Astrocyte (in vitro differentiated cells and primary cell): ENCODE measurements around the gene ZDHHC11. TPM values are rescaled to one million over a fixed set of nuclear protein-coding genes. Genes with fewer than 3 reads are reported as not detected.
"Not testable (repeated sequence)": the region's sequence is repeated elsewhere in the genome, so short reads cannot be mapped to it uniquely, and the experiment has no call there.

Source experiments
- DNase-seq: peaks from one replicate; pipeline ENCODE4 v3.0.0-alpha.2; 2010; ENCODE audit warnings: low read depth
- FAIRE-seq: peaks from 2 replicates; lab custom pipeline; 2011; peaks lifted over from hg19 to GRCh38; lab: Jason Lieb, UNC
- H2AFZ ChIP-seq: 2 replicates; pipeline ENCODE4 v1.6.0; 2012; ENCODE audit warnings: low read depth, low read length, inconsistent platforms
- H3K27ac ChIP-seq: 2 replicates; pipeline ENCODE4 v1.5.1; 2011; ENCODE audit warnings: low read depth, low read length, inconsistent platforms
- H3K27me3 ChIP-seq: 2 replicates; pipeline ENCODE4 v1.6.0; 2011; ENCODE audit warnings: low read length, inconsistent platforms; ENCODE audit not compliant: insufficient read depth
- H3K36me3 ChIP-seq: 2 replicates; pipeline ENCODE4 v1.5.1; 2011; ENCODE audit warnings: low read length, inconsistent platforms; ENCODE audit not compliant: insufficient read depth
- H3K4me1 ChIP-seq: 2 replicates; pipeline ENCODE4 v1.5.1; 2011; ENCODE audit warnings: low read length, inconsistent platforms; ENCODE audit not compliant: insufficient read depth
- H3K4me2 ChIP-seq: 2 replicates; pipeline ENCODE4 v1.6.0; 2012; ENCODE audit warnings: low read length, inconsistent platforms
- H3K4me3 ChIP-seq: 2 replicates; pipeline ENCODE4 v1.5.1; 2011; ENCODE audit warnings: low read depth, mild to moderate bottlenecking, low read length, inconsistent platforms; ENCODE audit not compliant: insufficient read depth
- H3K79me2 ChIP-seq: 2 replicates; pipeline ENCODE4 v1.6.0; 2012; ENCODE audit warnings: mild to moderate bottlenecking, low read length, inconsistent platforms; ENCODE audit not compliant: insufficient read depth
- H3K9ac ChIP-seq: 2 replicates; pipeline ENCODE4 v1.6.0; 2012; ENCODE audit warnings: mild to moderate bottlenecking, low read length, inconsistent platforms
- H3K9me3 ChIP-seq: 2 replicates; pipeline ENCODE4 v1.5.1; 2012; ENCODE audit warnings: low read depth, mild to moderate bottlenecking, low read length, inconsistent platforms; ENCODE audit not compliant: insufficient read depth
- H4K20me1 ChIP-seq: 2 replicates; pipeline ENCODE4 v1.6.0; 2012; ENCODE audit warnings: low read length, inconsistent platforms; ENCODE audit not compliant: insufficient read depth
- H3K27ac Mint-ChIP-seq: one replicate; pipeline ENCODE4 v1.8.0; 2021; ENCODE audit warnings: mild to moderate bottlenecking, mixed read lengths; ENCODE audit not compliant: unreplicated experiment
- H3K27me3 Mint-ChIP-seq: one replicate; pipeline ENCODE4 v1.8.0; 2021; ENCODE audit warnings: low read depth, mixed read lengths; ENCODE audit not compliant: unreplicated experiment
- H3K36me3 Mint-ChIP-seq: one replicate; pipeline ENCODE4 v1.8.0; 2021; ENCODE audit warnings: low read depth, mixed read lengths; ENCODE audit not compliant: unreplicated experiment
- H3K4me1 Mint-ChIP-seq: one replicate; pipeline ENCODE4 v1.8.0; 2021; ENCODE audit warnings: low read depth, mixed read lengths; ENCODE audit not compliant: unreplicated experiment
- H3K4me3 Mint-ChIP-seq: one replicate; pipeline ENCODE4 v1.8.0; 2021; ENCODE audit warnings: mild to moderate bottlenecking, moderate library complexity, mixed read lengths; ENCODE audit not compliant: unreplicated experiment
- H3K9me3 Mint-ChIP-seq: one replicate; pipeline ENCODE4 v1.8.0; 2021; ENCODE audit warnings: mild to moderate bottlenecking, mixed read lengths; ENCODE audit not compliant: unreplicated experiment
- CTCF ChIP-seq: IDR thresholded peaks from 2 replicates; pipeline ENCODE4 v1.5.1; 2011; ENCODE audit warnings: low read depth, mild to moderate bottlenecking, inconsistent platforms, low read length, moderate library complexity; ENCODE audit not compliant: insufficient read depth
- EZH2 ChIP-seq: IDR thresholded peaks from 2 replicates; pipeline ENCODE4 v1.6.1; 2012; ENCODE audit warnings: mild to moderate bottlenecking, low read length, inconsistent platforms; ENCODE audit not compliant: insufficient read depth
- total RNA-seq: library from RNA; stranded (reverse); gene quantifications from 2 replicates; pipeline ENCODE4 v1.2.1, GENCODE V29; 2021

ZDHHC11 gene
- total RNA-seq, 1 donor from 2014 or later = 15.9 TPM

GRCh38 chr5:776862-777711 is 73.7 kb downstream of the ZDHHC11 start:
- no peak overlapping the region for H2AFZ ChIP-seq
- no peak overlapping the region for H3K27ac Mint-ChIP-seq
- no peak for DNase-seq

GRCh38 chr5:775961-776861 is 74.6 kb downstream of the ZDHHC11 start:
- Histone ChIP-seq H3K9me3 (no peaks in the 10 kb centered on the region), H3K9ac (no peak overlapping the region), H3K4me3 (no peak overlapping the region), H3K4me1 (no peaks in the 10 kb centered on the region), H3K36me3 (no peaks in the 10 kb centered on the region), H3K79me2 (no peaks in the 10 kb centered on the region), H3K27ac (no peak overlapping the region), H3K27me3 (peaks cover 6% of the 10 kb centered on the region), H3K4me2 (no peak overlapping the region), H4K20me1 (no peaks in the 10 kb centered on the region), H2AFZ (no peak overlapping the region)
- no peak for TF ChIP-seq EZH2
- TF ChIP-seq CTCF = no peak
- Mint-ChIP-seq H3K36me3 (peaks cover 2% of the 10 kb centered on the region), H3K27me3 (peaks cover 18% of the 10 kb centered on the region), H3K27ac (no peak overlapping the region), H3K4me3 (no peak overlapping the region), H3K9me3 (peaks cover 5% of the 10 kb centered on the region), H3K4me1 (no peaks in the 10 kb centered on the region)
- DNase-seq (no peak), FAIRE-seq (no peak)

More at GRCh38 chr5:776862-777711, 73.7 kb downstream of the ZDHHC11 start:
- Histone ChIP-seq H3K36me3 (no peaks in the 10 kb centered on the region), H3K9me3 (no peaks in the 10 kb centered on the region), H3K4me3 (no peak overlapping the region), H4K20me1 (no peaks in the 10 kb centered on the region), H3K4me2 (no peak overlapping the region), H3K79me2 (no peaks in the 10 kb centered on the region), H3K4me1 (no peaks in the 10 kb centered on the region), H3K27ac (no peak overlapping the region), H3K9ac (no peak overlapping the region), H3K27me3 (peaks cover 6% of the 10 kb centered on the region)
- H3K27me3 Mint-ChIP-seq = peaks cover 18% of the 10 kb centered on the region
- H3K9me3 Mint-ChIP-seq = peaks cover 5% of the 10 kb centered on the region
- no peak for FAIRE-seq
- H3K4me1 Mint-ChIP-seq = no peaks in the 10 kb centered on the region
- H3K4me3 Mint-ChIP-seq = no peak overlapping the region
- no peak for TF ChIP-seq EZH2
- H3K36me3 Mint-ChIP-seq = peaks cover 2% of the 10 kb centered on the region

- not testable (repeated sequence) for H3K36me3 Mint-ChIP-seq, H2AFZ ChIP-seq, H3K27me3 ChIP-seq, H4K20me1 ChIP-seq, H3K4me1 ChIP-seq, DNase-seq, FAIRE-seq, H3K27ac Mint-ChIP-seq, H3K9ac ChIP-seq, H3K27ac ChIP-seq, H3K4me3 Mint-ChIP-seq, H3K9me3 ChIP-seq, H3K36me3 ChIP-seq, H3K9me3 Mint-ChIP-seq, H3K4me3 ChIP-seq, H3K79me2 ChIP-seq, H3K4me1 Mint-ChIP-seq, H3K4me2 ChIP-seq
- H3K27me3 Mint-ChIP-seq = peaks cover 18% of the 10 kb centered on the region
Measured at GRCh38 chr5:775595-775960, 75.2 kb downstream of the ZDHHC11 start.

GRCh38 chr5:774854-775505 is 75.8 kb downstream of the ZDHHC11 start:
- not testable (repeated sequence) for H3K4me2 ChIP-seq, FAIRE-seq, H3K4me3 ChIP-seq, H3K4me1 Mint-ChIP-seq, H3K9me3 ChIP-seq, H2AFZ ChIP-seq, H3K9ac ChIP-seq, H3K27me3 ChIP-seq, H3K9me3 Mint-ChIP-seq, H3K36me3 Mint-ChIP-seq, H4K20me1 ChIP-seq, H3K79me2 ChIP-seq, DNase-seq, H3K4me1 ChIP-seq, H3K27ac ChIP-seq, H3K27ac Mint-ChIP-seq, H3K36me3 ChIP-seq, H3K4me3 Mint-ChIP-seq
- H3K27me3 Mint-ChIP-seq = peaks cover 18% of the 10 kb centered on the region

GRCh38 chr5:774304-774703 is 76.5 kb downstream of the ZDHHC11 start:
- FAIRE-seq, H3K27ac ChIP-seq, H3K9me3 Mint-ChIP-seq, DNase-seq, H3K4me3 Mint-ChIP-seq, H3K9ac ChIP-seq, H3K9me3 ChIP-seq, H3K27ac Mint-ChIP-seq, H2AFZ ChIP-seq, H3K4me1 ChIP-seq, H3K36me3 Mint-ChIP-seq, H3K36me3 ChIP-seq, H4K20me1 ChIP-seq, H3K79me2 ChIP-seq, H3K4me3 ChIP-seq, H3K27me3 ChIP-seq, H3K4me1 Mint-ChIP-seq, H3K4me2 ChIP-seq: not testable (repeated sequence)
- H3K27me3 Mint-ChIP-seq = peaks cover 22% of the 10 kb centered on the region
